ENCODE results near the gene HARS1.
"Not testable (repeated sequence)": the region's sequence is repeated elsewhere in the genome, so short reads cannot be mapped to it uniquely, and the experiment has no call there.

The HARS1 gene

DNA sequence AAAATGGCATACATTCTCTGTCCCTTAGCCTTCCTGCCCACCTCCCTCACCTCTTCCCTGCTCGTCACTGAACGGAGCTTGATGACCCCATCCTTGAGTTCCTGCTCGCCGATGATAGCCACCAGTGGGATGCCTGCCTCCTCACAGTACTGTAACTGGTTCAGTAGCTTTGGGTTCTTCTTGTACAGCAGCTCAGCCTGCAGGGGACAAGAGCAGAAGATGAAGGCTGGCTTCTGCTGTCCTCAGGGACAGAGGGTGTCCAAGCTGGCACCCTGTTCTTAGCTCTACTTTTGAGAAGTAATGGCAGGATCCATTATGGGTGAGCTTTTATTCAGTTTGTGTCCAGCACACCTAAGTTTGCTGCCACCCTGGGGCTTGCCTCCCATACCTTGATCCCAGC, 16.5 kb downstream of the HARS1 start:
- DNase-seq, result no peak

DNA sequence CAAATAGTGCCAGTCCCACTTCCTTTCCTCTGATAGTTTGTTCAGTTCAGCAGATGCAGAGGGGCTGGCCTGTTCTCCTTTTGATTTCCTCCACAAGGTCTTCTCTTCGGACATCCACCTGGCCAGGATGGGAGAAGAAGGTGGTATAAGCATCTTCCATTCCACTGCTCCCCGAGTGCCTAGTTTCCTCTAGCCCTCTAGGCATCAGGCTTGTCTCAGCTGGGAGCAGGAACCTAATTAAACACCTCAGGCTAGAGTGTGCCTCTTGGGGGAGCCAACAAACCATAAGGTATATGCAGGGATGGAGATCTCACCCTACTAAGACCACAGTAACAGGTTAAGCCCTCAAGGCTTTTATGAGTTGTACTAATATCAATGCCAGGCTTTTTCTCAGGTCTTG, 17.0 kb downstream of the HARS1 start:
- no peak for DNase-seq

DNA sequence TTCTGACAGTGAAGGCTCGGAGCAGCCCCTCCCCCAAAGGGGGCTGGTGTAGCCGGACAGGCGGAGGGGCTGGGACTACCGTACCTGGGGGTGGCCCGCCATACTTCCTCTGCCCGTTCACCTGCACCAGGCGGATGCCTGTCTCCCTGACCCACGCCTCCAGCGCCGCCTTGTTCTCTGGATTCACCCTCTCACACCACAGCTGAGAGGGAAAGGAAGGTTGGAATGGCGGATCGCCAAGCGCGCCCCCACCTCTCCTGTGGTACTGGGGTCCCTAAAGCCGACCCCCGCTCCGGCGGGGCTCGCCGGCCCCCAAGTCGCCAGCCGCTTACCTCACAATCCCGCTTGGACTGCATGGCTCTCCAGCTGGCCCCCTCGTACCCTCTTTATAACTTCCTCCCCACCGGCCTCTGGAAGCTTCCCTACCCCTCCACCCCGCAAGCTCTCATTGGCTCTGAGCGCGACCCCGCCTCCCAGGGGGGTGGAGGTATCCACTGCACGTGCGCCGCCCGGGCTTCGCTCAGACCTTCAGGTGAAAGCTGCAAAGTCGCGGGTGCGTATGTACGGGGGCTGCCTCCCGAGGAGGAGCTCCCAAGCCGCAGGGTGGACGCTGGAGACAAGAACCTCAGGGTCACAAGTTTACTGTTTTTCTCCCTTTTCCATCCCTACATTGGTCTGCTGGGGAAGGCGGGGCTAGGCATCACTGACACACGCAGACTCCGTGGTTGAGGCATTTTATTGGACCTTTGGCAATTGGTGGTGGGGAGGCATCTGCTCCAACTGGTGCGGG, 17.8 kb downstream of the HARS1 start, which contains the start of gene DND1:
Gene DND1 (minus strand): TSS at position 390 of the 790 bp plus-strand sequence. CDS start 34 bp downstream, at position 356.
- DNase-seq, result no peak

DNA sequence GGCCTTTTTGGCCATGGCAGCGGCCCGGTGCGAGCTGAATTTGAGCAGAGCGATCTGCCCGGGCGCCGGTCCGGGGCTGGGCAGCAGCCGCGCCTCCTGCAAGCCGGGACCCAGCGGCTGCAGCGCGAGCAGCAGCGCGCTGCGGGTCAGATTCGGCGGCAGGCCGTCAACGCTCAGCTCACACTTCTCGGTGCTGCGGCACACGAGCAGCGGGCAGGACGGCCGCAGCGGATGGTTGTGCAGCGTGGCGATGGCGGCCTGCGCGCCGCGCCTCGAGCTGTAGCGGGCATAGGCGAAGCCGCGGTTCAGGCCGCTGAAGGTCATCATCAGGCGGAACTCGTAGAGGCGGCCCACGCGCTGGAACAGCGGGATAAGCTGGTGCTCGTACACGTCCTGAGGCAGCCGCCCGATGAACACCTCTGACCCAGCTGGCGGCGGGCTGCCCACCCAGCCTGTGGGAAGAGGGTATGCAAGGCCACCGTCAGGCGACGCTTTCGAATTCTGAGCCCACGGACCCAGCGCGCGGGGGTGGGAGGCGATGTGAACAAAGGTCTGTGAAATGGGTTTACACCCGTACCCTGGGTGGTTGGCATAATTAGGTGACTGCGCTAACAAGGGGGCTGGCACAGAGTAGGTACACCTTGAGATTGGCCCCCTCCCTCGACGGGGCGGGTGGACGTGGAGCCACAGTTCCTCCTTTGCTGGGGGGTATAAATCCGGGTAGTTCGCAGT, 18.5 kb downstream of the HARS1 start:
- DNase-seq, result peak; percentile 15

DNA sequence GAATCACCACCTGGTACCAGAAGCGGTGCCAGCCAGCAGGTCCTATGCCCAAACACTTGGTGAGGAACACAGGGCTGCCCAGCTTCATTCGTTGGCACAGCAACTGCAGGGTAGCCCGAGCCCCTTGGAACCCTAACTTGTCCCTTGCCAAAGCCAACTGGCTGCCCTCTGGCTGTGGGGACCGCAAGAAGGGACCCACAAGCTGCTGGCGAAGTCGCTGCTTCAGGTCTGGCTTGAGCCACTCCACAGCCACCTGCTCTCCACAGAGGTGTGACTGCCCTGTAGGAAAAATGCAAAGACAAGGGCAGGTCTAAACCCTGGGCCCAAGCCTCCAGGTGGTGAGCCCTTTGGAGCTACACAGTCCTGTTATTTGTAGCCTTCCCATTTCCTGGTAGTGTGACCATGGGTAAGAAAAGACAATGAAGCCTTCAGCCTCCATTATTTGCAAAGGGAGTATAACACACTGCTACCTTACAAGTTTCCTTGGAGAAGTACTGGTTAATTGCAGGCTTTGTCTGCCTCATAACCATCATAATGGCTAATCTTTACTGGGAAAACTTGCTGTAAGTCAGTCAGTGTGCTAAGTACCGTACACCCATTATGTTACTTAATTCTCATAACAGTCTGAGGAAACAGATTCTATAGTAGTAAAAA, 19.6 kb downstream of the HARS1 start:
- no peak for DNase-seq

DNA sequence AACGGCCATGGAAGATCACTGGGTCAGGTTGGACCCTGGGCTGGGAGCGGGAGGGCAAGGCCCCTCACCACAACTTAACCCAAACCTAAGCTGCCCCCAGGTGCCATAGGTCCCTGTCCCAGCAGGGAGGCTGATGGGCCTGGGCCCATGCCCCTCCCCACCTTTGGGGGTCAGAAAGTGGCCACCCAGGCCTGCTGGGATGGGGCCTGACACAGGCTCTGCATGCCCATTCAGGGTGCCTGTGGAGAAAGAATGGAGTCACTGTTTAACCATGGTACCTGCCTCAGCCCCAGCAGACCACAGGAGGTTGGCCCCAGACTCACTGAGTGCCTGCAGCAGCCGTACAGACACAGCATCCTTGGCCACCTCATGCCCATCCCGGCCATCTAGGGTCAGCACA, 20.1 kb downstream of the HARS1 start:
- not testable (repeated sequence) for DNase-seq

DNA sequence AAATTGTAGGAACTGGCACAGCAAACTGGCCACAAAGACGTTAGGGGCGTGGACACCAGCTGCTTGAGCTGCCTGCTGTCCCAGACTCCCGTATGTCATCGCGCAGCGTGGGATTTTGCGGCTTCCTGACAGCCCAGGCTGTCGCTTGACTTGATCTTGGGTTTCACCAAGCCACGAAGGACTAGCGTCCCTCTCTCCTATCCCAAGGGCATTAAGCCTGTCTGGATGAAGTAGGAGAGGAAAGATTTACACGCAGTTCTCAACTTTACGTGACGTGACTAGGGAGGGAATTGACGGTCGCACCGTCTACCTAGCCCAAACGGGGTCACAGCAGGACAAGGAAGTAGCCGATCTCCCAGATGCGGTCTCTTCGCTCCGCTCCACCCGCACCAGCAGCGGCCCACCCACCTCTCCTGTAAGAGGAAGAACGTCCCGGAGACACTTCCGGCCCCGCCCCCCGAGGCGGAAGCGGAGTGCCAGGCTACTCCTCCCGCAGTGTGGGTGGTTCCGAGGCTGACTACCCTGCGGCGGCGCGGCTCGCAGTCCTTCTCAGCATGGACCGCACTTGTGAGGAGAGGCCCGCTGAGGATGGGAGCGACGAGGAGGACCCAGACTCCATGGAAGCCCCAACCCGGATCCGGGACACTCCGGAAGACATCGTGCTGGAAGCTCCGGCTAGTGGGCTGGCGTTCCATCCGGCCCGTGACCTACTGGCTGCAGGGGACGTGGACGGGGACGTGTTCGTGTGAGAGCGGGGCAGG, 26.6 kb downstream of the HARS1 start, which contains the start of gene WDR55:
Gene WDR55 (plus strand): TSS at position 546 of the 761 bp plus-strand sequence. CDS start 9 bp downstream, at position 555.
- DNase-seq, result peak; percentile 96

DNA sequence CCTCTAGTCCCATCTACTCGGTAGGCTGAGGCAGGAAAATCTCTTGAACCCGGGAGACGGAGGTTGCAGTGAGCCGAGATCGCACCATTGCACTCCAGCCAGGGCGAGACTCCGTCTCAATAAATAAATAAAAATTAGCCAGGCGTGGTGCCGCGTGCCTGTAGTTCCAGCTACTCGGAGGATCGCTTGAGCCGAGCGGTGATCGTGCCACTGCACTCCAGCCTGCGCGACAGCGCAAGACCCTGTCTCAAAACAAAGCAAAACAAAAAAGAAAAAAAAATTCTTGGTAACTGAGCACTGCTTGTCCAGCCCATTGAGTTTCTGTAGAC, 27.2 kb downstream of the HARS1 start:
- DNase-seq, result no peak

DNA sequence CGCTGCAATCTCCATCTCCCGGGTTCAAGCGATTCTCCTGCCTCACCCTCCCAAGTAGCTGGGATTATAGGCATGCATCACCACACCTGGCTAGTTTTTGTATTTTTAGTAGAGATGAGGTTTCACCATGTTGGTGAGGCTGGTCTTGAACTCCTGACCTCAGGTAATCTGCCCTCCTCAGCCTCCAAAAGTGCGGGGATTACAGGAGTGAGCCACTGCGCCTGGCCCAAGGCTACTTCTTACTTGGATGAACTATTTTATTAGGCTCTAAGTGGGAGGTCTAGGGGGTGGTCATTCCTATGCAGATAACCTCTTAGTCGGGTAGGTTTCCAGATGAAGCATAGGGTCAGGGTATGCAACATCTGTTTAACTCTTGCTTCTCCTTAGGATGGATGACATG, 30.8 kb downstream of the HARS1 start:
- DNase-seq, result not testable (repeated sequence)

DNA sequence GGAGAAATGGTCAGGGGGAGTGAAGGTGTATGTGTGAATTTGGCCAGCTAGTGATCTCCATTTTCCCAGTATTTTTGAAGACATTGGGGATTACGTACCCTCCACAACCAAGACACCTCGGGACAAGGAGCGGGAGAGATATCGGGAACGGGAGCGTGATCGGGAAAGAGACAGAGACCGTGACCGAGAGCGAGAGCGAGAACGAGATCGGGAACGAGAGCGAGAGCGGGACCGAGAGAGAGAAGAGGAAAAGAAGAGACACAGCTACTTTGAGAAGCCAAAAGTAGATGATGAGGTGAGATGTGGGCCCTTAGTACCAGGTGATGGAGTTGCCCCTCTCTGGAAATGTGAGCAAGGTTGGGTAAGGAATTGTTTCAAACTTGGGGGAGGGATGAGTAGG, 32.3 kb downstream of the HARS1 start:
- no peak for DNase-seq

DNA sequence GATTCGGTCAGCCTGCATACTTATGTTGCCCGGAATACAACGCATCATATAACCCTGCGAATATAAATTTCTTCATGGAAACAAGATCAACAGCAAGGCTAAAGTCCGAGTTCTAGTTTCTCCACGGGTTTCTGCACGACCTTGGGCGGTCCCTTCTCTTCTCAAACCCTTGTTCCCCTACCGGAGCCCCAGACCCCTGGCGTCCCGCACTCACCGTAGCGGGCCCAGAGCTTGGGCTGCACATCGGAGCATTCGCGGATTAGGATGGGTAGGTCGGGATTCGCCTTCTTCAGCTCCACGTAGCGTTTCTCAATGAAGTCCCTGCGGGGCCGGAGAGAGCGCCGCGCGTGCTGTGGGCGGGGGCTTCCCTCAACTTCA, 44.1 kb downstream of the HARS1 start:
- no peak for DNase-seq

DNA sequence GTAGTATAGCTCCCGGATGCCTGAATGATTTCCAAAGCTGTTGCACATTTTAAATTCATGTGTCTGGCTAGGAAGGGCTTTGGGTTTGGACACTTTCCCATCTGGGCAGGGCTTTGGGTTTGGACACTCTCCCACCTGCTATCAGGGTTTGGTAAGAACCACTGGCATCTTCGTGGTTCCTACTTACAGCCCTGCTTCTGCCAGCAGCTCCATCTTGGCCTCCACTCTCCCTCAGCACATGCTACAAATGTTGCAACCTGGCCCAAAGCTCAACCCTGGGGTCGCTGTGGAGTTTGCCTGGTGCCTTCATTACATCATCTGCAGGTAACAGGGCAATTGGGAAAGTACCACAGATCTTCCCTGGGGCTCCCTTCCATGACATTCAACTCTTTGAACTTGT, 48.5 kb downstream of the HARS1 start:
- DNase-seq, result no peak

DNA sequence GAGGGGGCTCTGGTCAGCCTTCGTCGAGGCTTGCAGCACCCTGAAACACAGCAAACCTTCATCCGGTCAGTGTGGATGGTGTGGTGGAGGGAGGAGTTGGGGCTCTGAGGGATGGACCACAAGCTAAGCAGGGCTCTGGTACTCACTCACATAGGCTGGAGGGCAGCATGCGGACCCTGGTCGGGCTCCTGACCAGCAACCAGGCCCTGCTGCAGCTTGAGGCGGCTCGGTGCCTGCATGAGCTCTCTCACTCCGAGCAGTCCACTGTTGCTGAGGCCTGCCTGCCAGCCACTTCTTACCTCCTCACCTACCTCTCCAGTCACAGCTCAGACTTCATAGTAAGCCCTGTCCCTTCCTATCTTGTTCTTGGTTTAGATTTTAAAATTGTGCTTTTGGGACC, 49.5 kb downstream of the HARS1 start:
- DNase-seq, result no peak

DNA sequence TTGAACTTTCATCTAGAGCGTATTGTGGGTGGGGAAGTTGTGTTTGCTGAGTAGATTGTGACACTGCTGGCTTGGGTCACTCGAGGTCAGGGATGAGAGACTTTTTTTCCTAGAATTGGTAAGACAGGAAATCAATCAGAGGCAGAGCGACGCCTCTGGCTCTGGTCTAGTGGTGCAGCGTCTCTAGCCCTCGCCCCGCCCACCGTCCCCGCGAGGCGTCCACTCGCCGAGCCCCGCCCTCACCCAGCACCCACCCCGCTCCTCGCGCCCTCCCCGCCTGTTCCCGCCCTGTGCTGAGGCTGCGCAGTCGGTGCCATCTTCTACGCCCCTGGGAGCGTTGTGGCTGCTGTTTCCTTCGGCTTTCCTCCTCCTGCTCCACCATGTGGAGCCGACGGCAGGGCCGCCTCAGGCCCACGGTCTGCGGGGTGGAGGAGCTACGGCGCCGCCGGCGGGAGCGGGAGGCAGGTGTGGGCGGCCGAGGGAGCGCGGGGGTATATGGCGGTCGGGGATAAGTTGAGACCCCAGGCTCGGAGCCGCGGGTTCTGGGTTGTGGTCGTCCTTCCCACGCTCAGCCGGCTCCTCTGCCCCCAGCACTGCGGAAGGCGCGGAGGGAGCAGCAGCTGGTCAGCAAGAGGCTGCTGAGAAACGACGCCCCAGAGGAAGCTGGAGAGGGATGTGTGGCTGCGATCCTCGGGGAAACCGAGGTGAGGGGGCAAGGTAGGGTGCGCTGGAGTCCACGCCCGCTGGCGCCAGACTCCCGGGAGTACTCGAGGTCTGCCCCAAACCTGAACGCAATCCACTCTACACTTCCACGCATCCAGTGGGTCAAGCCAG, 51.8 kb downstream of the HARS1 start, which contains the start of gene TMCO6:
Gene TMCO6 (plus strand): TSS at position 304 of the 834 bp plus-strand sequence. CDS start 77 bp downstream, at position 381.
- peak; percentile 98 for DNase-seq

DNA sequence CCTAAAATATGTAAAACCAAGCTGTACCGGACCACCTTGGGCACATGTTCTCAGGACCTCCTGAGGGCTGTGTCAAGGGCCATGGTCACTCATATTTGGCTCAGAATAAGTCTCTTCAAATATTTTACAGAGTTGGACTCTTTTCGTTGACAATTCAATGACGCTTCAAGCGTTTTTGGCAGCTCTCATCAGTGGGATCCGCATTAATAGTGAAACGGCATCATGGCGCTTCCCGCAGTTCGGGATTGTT, 52.3 kb downstream of the HARS1 start:
- not testable (repeated sequence) for DNase-seq

DNA sequence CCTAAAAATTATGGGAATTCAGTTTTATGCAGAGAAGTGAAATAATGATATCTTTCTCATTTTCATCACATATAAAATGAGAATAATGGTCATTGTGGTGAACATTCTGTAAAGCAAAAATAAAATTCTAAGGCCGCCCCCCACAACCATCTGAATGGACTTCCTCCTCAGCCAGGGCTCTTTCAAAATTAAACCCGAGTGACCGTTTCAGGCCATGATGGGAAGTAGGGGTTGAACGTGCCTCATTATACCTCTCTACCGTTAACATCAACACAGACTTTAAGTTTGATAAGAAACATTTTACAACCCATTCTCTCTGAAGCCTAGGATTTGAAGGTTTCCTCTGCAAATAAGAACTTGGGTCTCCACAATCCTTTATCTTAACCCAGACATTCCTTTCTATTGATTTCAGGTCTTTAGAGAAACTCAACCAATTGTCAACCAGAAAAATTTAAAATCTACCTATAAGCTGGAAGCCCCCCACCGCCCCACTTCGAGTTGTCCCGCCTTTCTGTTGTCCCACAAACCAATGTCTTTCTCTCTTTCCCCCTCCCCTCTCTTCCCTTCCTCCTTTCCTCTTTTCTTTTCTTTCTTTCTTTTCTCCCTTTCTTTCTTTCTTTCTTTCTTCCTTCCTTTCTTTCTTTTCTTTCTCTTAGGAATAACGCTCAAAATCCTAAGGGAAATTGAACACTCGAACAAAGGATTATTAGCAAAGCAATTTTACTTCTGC, 53.6 kb downstream of the HARS1 start:
- DNase-seq, result no peak

DNA sequence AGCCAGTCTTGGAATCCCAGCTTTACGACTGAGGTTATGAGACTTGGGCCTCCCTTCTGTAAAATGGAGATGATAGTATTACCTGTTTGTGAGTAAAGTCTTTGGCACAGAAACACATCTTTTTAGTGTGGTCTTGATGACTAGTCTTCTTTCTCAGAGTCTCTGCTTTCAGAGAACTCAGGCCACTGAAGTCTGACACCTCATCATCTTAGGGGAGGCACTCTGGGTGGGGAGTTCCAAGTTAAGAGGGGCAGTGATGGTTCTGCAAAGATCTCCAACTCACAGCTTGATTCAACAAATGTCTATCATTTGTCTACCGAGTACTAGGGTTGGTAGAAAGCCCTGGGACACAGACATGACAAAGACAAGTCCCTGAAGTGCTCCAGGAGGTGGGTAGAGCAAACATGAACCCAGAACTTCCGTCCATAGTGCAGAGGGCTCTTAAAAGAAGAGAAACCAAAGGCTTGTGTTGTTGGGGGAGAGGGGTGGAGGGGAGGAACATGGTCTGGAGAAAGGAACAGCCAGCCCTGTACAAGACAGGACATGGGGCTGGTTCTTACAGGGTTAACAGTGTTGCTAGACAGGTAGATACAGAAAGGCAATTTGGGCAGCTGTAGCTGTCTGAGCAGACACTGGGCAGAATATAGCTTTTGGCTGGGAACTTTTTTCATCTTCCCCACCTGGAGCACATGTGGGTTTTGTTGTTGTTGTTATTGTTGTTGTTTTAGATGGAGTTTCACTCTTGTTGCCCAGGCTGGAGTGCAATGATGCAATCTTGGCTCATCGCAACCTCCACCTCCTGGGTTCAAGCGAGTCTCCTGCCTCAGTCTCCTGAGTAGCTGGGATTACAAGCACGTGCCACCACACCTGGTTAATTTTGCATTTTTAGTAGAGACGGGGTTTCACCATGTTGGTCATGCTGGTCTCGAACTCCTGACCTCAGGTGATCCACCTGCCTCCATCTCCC, 55.6 kb downstream of the HARS1 start:
- no peak for DNase-seq

DNA sequence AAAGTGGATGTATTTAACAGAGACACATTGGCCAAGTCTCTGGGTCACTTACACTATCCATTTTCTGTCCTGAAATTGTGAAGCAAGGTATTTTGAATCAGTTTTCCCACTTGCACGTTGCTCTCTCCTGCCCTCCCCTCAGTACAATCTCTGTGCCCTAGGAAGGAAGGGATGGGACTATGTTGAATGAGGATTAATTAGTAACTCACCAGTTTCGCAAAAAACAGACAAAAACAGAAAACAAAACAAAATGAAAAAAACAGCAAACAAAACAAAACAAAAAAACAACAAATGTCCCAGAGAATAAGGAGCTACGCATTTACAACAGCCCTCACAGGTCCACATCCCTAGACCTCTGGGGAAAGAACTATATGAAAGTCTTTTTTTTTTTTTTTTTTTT, 57.1 kb downstream of the HARS1 start:
- DNase-seq, result no peak

DNA sequence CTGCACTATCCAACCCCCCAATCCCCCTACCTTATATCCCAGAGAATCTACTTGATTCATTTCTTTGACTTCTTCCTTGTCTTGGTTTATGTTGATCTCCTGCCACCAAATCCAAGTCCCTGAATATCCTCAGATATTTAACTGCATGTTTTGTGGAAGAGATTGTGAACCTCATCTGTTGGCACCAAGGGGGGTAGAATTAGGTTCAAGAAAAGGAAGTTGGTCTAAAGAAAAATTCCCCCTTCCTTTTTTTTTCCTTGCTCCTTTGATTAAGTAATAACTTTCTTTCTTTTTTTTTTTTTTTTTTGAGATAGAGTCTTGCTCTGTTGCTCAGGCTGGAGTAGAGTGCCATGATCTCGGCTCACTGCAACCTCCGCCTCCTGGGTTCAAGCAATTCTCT, 57.7 kb downstream of the HARS1 start:
- DNase-seq, result no peak

DNA sequence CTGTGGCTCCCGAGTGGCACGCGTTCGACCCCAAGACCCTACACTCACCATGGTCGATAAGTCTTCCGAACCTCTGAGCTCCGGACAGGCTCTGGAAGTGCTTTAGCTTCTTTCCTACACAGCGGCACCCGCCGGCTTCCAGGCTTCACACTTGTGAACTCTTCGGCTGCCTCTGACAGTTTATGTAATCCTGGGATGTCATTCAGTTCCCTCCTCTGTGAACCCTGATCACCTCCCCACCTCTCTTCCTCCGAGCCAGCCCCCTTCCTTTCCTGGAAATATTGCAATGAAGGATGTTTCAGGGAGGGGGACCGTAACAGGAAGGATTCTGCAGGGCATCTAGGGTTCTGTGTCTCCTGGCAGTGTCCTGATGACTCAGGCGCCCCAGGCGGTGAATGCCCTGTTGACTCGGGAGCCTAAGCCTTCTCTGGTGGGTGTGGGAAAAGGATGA, 58.1 kb downstream of the HARS1 start, which contains the start of gene CD14:
Gene CD14 (minus strand): TSS at position 155 of the 451 bp plus-strand sequence. CDS start 104 bp downstream, at position 51.
- DNase-seq, result no peak

Measured in stimulated activated CD4-positive, alpha-beta T cell treated with anti-CD3 and anti-CD28 coated beads, Interleukin-4, amount 100 ng/mL, for 1 hour (primary cell).